ENCODE measurements around the gene ZNF41. TPM values are rescaled to one million over a fixed set of nuclear protein-coding genes. Genes with fewer than 3 reads are reported as not detected.

The ZNF41 gene
- total and polyA plus RNA-seq, 7 experiments from 2014 or later = 4.8 to 17.8 (median 11.8) TPM

GRCh38 chrX:47448165-47448806 lies 34.7 kb downstream of the ZNF41 start:
- Histone ChIP-seq H3K27me3 (ENCODE audit: control insufficient read depth in 2 of 2, insufficient read depth in 2 of 2, low read length in 2 of 2) (no peaks in the 10 kb centered on the region), H3K9me3 (ENCODE audit: control insufficient read depth in 2 of 3, low read length in 3 of 3) (peaks cover 4 to 30% (median 15%) of the 10 kb centered on the region in 3 experiments), H3K4me3 (ENCODE audit: low read length) (no peak overlapping the region), H3K36me3 (ENCODE audit: control insufficient read depth in 2 of 3, insufficient read depth in 3 of 3, low read length in 3 of 3) (peaks cover 0 to 52% (median 17%) of the 10 kb centered on the region in 3 experiments), H3K27ac (ENCODE audit: low read depth, low read length) (no peak overlapping the region), H3K4me1 (ENCODE audit: control insufficient read depth in 2 of 2, insufficient read depth in 2 of 2, low read length in 2 of 2) (no peaks in the 10 kb centered on the region)
- ChIA-PET CTCF (no interaction called here), POLR2A (no interaction called here)
- intact Hi-C loops (cut with micrococcal nuclease) = no loop called here
- Mint-ChIP-seq H3K36me3 (peaks cover 15 to 82% (median 67%) of the 10 kb centered on the region in 5 donors), H3K9me3 (peaks cover 0 to 93% (median 33%) of the 10 kb centered on the region in 11 donors), H3K4me3 (no peak overlapping the region), H3K27me3 (no peaks in the 10 kb centered on the region), H3K4me1 (no peaks in the 10 kb centered on the region), H3K27ac (no peak overlapping the region)
- ATAC-seq (no peak), DNase-seq (no peak)

GRCh38 chrX:47447607-47448006 lies 35.4 kb downstream of the ZNF41 start:
- peaks cover 4 to 30% (median 15%) of the 10 kb centered on the region in 3 experiments for H3K9me3 ChIP-seq (ENCODE audit: control insufficient read depth in 2 of 3, low read length in 3 of 3)
- POLR2A ChIA-PET = no interaction called here
- H3K4me1 Mint-ChIP-seq = no peaks in the 10 kb centered on the region
- H3K27me3 Mint-ChIP-seq = no peaks in the 10 kb centered on the region
- peaks cover 0 to 86% (median 33%) of the 10 kb centered on the region in 11 donors for H3K9me3 Mint-ChIP-seq
- H3K4me3 Mint-ChIP-seq = no peak overlapping the region
- intact Hi-C loops (cut with micrococcal nuclease) = no loop called here
- ATAC-seq (no peak), DNase-seq (no peak)
- no peaks in the 10 kb centered on the region for H3K4me1 ChIP-seq (ENCODE audit: control insufficient read depth in 2 of 2, insufficient read depth in 2 of 2, low read length in 2 of 2)
- no peak overlapping the region for H3K27ac Mint-ChIP-seq
- CTCF ChIA-PET = no interaction called here
- H3K27me3 ChIP-seq (ENCODE audit: control insufficient read depth in 2 of 2, insufficient read depth in 2 of 2, low read length in 2 of 2) = no peaks in the 10 kb centered on the region
- no peak overlapping the region for H3K4me3 ChIP-seq (ENCODE audit: low read length)
- H3K36me3 ChIP-seq (ENCODE audit: control insufficient read depth in 2 of 3, insufficient read depth in 3 of 3, low read length in 3 of 3) = peaks cover 0 to 47% (median 17%) of the 10 kb centered on the region in 3 experiments
- peaks cover 13 to 76% (median 61%) of the 10 kb centered on the region in 5 donors for H3K36me3 Mint-ChIP-seq
- H3K27ac ChIP-seq (ENCODE audit: low read depth, low read length) = no peak overlapping the region

GRCh38 chrX:47446971-47447370 lies 36.1 kb downstream of the ZNF41 start:
- intact Hi-C loops (cut with micrococcal nuclease) = no loop called here
- H3K36me3 ChIP-seq (ENCODE audit: control insufficient read depth in 2 of 3, insufficient read depth in 3 of 3, low read length in 3 of 3) = peaks cover 0 to 40% (median 17%) of the 10 kb centered on the region in 3 experiments
- Mint-ChIP-seq H3K36me3 (peaks cover 11 to 71% (median 54%) of the 10 kb centered on the region in 5 donors), H3K4me1 (no peaks in the 10 kb centered on the region), H3K4me3 (no peak overlapping the region), H3K27ac (no peak overlapping the region), H3K27me3 (no peaks in the 10 kb centered on the region), H3K9me3 (peaks cover 0 to 81% (median 35%) of the 10 kb centered on the region in 11 donors)
- DNase-seq (no peak), ATAC-seq (no peak)
- H3K27me3 ChIP-seq (ENCODE audit: control insufficient read depth in 2 of 2, insufficient read depth in 2 of 2, low read length in 2 of 2) = no peaks in the 10 kb centered on the region
- no peak overlapping the region for H3K4me3 ChIP-seq (ENCODE audit: low read length)
- ChIA-PET CTCF (no interaction called here), POLR2A (no interaction called here)
- H3K27ac ChIP-seq (ENCODE audit: low read depth, low read length) = no peak overlapping the region
- H3K9me3 ChIP-seq (ENCODE audit: control insufficient read depth in 2 of 3, low read length in 3 of 3) = peaks cover 4 to 30% (median 15%) of the 10 kb centered on the region in 3 experiments
- H3K4me1 ChIP-seq (ENCODE audit: control insufficient read depth in 2 of 2, insufficient read depth in 2 of 2, low read length in 2 of 2) = no peaks in the 10 kb centered on the region

DNA sequence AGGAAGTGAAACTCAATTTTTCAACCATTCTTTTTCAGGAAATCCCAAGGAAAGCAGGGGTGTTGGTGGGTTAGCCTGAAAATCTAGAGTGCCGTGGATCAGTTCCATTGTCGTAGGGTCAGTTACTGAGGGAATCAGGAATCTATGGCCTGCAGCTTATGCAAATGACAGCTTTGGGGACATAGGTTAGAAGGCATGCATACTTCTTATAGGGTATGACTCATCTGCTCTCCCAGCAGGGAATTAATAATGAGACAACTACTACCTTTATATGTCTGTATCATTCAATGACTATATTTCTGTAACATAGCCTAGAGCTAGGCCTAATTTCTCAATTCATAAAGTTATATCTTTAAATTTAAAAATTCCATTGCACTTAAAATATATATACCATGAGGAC lies 36.6 kb downstream of the ZNF41 start:
- Histone ChIP-seq H3K36me3 (ENCODE audit: control insufficient read depth in 2 of 3, insufficient read depth in 3 of 3, low read length in 3 of 3) (peaks cover 0 to 35% (median 17%) of the 10 kb centered on the region in 3 experiments), H3K27me3 (ENCODE audit: control insufficient read depth in 2 of 2, insufficient read depth in 2 of 2, low read length in 2 of 2) (no peaks in the 10 kb centered on the region), H3K4me1 (ENCODE audit: control insufficient read depth in 2 of 2, insufficient read depth in 2 of 2, low read length in 2 of 2) (no peaks in the 10 kb centered on the region), H3K27ac (ENCODE audit: low read depth, low read length) (no peak overlapping the region), H3K4me3 (ENCODE audit: low read length) (no peak overlapping the region), H3K9me3 (ENCODE audit: control insufficient read depth in 2 of 3, low read length in 3 of 3) (peaks cover 4 to 30% (median 15%) of the 10 kb centered on the region in 3 experiments)
- peaks cover 0 to 79% (median 37%) of the 10 kb centered on the region in 11 donors for H3K9me3 Mint-ChIP-seq
- ATAC-seq (no peak), DNase-seq (no peak)
- H3K4me1 Mint-ChIP-seq = no peaks in the 10 kb centered on the region
- intact Hi-C loops (cut with micrococcal nuclease) = no loop called here
- ChIA-PET POLR2A (no interaction called here), CTCF (no interaction called here)
- H3K36me3 Mint-ChIP-seq = peaks cover 10 to 69% (median 52%) of the 10 kb centered on the region in 5 donors
- no peak overlapping the region for H3K27ac Mint-ChIP-seq
- no peak overlapping the region for H3K4me3 Mint-ChIP-seq
- no peaks in the 10 kb centered on the region for H3K27me3 Mint-ChIP-seq

DNA sequence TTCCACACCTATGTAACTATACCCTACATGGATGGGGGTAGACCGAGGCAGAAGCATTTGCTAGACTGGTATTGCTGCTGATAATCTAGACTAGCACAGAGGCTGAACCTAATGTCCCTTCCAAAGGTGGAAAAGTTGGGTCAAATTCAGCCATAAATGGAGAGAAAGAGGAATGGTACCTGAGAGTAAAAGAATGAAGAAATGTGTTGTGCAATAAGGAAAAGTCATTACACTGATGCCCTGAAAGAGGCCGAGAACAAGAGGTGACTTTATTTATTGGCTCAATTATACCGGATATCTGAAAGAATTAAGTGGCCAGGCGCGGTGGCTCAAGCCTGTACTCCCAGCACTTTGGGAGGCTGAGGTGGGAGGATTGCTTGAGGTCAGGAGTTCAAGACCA lies 52.1 kb downstream of the ZNF41 start:
- Mint-ChIP-seq H3K4me1 (no peaks in the 10 kb centered on the region), H3K9me3 (peaks cover 0 to 10% (median 0%) of the 10 kb centered on the region in 11 donors), H3K27me3 (no peaks in the 10 kb centered on the region), H3K4me3 (no peak overlapping the region), H3K27ac (no peak overlapping the region), H3K36me3 (no peaks in the 10 kb centered on the region)
- ChIA-PET POLR2A (no interaction called here), CTCF (no interaction called here)
- no peak overlapping the region for H3K4me3 ChIP-seq (ENCODE audit: low read length)
- ATAC-seq = no peak
- H3K9me3 ChIP-seq (ENCODE audit: control insufficient read depth in 2 of 3, low read length in 3 of 3) = no peaks in the 10 kb centered on the region
- H3K27me3 ChIP-seq (ENCODE audit: control insufficient read depth in 2 of 2, insufficient read depth in 2 of 2, low read length in 2 of 2) = no peaks in the 10 kb centered on the region
- no peak for DNase-seq
- H3K4me1 ChIP-seq (ENCODE audit: control insufficient read depth in 2 of 2, insufficient read depth in 2 of 2, low read length in 2 of 2) = no peaks in the 10 kb centered on the region
- intact Hi-C loops (cut with micrococcal nuclease) = no loop called here
- no peak overlapping the region for H3K27ac ChIP-seq (ENCODE audit: low read depth, low read length)
- no peaks in the 10 kb centered on the region for H3K36me3 ChIP-seq (ENCODE audit: control insufficient read depth in 2 of 3, insufficient read depth in 3 of 3, low read length in 3 of 3)

DNA sequence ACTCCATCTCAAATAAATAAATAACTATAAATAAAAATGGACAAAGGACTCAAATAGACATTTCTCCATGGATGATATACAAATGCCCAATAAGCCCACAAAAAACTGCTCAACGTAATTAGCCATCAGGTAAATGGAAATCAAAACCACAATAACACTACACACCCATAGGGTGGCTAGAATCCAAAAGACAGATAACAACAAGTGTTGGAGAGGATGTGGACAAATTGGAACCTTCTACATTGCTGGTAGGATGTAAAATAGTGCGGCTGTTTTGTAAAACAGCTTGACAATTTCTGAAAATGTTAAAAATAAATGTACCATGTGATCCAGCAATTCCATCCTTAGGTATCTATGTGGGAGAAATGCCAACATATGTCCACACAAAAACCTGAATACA lies 60.6 kb downstream of the ZNF41 start:
- Histone ChIP-seq H3K27me3 (ENCODE audit: control insufficient read depth in 2 of 2, insufficient read depth in 2 of 2, low read length in 2 of 2) (no peaks in the 10 kb centered on the region), H3K27ac (ENCODE audit: low read depth, low read length) (no peak overlapping the region), H3K36me3 (ENCODE audit: control insufficient read depth in 2 of 3, insufficient read depth in 3 of 3, low read length in 3 of 3) (no peaks in the 10 kb centered on the region), H3K9me3 (ENCODE audit: control insufficient read depth in 2 of 3, low read length in 3 of 3) (no peaks in the 10 kb centered on the region), H3K4me1 (ENCODE audit: control insufficient read depth in 2 of 2, insufficient read depth in 2 of 2, low read length in 2 of 2) (no peaks in the 10 kb centered on the region), H3K4me3 (ENCODE audit: low read length) (no peak overlapping the region)
- peaks cover 0 to 2% (median 0%) of the 10 kb centered on the region in 7 donors for H3K4me1 Mint-ChIP-seq
- DNase-seq = no peak
- ChIA-PET CTCF (no interaction called here), POLR2A (no interaction called here)
- no peak overlapping the region for H3K27ac Mint-ChIP-seq
- ATAC-seq = no peak
- H3K4me3 Mint-ChIP-seq = no peak overlapping the region
- no peaks in the 10 kb centered on the region for H3K27me3 Mint-ChIP-seq
- H3K36me3 Mint-ChIP-seq = peaks cover 0 to 24% (median 8%) of the 10 kb centered on the region in 5 donors
- intact Hi-C loops (cut with micrococcal nuclease) = no loop called here
- H3K9me3 Mint-ChIP-seq = peaks cover 0 to 33% (median 8%) of the 10 kb centered on the region in 11 donors

DNA sequence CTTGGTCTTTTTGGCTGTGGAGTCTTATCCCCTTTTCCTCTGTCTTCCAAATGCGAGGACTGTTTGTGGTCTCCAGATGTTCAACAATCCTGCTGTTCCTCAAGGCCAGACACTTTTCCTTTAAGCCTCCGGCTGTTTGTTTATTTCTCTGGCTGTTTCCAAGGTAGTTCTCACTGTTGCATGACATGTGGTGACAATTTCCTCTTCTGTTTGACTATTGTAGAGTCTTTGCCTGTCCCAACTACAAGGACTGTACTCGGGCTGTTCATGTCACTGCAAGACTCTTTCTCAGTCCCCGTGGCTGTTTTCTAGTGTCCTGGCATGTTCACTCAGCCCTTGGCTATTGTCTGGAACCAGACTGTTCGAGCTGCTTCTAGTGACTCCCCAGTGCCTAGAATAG lies 62.1 kb downstream of the ZNF41 start:
- peak overlapping the region in 1 of 9 donors; percentile 34 for H3K27ac Mint-ChIP-seq
- ATAC-seq = no peak
- Histone ChIP-seq H3K27me3 (ENCODE audit: control insufficient read depth in 2 of 2, insufficient read depth in 2 of 2, low read length in 2 of 2) (no peaks in the 10 kb centered on the region), H3K4me3 (ENCODE audit: low read length) (no peak overlapping the region), H3K9me3 (ENCODE audit: control insufficient read depth in 2 of 3, low read length in 3 of 3) (no peaks in the 10 kb centered on the region), H3K27ac (ENCODE audit: low read depth, low read length) (no peak overlapping the region), H3K4me1 (ENCODE audit: control insufficient read depth in 2 of 2, insufficient read depth in 2 of 2, low read length in 2 of 2) (no peaks in the 10 kb centered on the region), H3K36me3 (ENCODE audit: control insufficient read depth in 2 of 3, insufficient read depth in 3 of 3, low read length in 3 of 3) (no peaks in the 10 kb centered on the region)
- no peak overlapping the region for H3K4me3 Mint-ChIP-seq
- H3K27me3 Mint-ChIP-seq = no peaks in the 10 kb centered on the region
- POLR2A ChIA-PET = no interaction called here
- DNase-seq = no peak
- peaks cover 0 to 28% (median 16%) of the 10 kb centered on the region in 5 donors for H3K36me3 Mint-ChIP-seq
- peaks cover 0 to 43% (median 10%) of the 10 kb centered on the region in 11 donors for H3K9me3 Mint-ChIP-seq
- intact Hi-C loops (cut with micrococcal nuclease) = no loop called here
- H3K4me1 Mint-ChIP-seq = peaks cover 0 to 2% (median 0%) of the 10 kb centered on the region in 7 donors
- CTCF ChIA-PET = no interaction called here
